ENCODE data around the gene CFAP206. TPM values are rescaled to one million over a fixed set of nuclear protein-coding genes. Genes with fewer than 3 reads are reported as not detected.

The CFAP206 gene
- total RNA-seq, 6 experiments from 2014 or later, result 0.20 TPM; not detected in 5

DNA sequence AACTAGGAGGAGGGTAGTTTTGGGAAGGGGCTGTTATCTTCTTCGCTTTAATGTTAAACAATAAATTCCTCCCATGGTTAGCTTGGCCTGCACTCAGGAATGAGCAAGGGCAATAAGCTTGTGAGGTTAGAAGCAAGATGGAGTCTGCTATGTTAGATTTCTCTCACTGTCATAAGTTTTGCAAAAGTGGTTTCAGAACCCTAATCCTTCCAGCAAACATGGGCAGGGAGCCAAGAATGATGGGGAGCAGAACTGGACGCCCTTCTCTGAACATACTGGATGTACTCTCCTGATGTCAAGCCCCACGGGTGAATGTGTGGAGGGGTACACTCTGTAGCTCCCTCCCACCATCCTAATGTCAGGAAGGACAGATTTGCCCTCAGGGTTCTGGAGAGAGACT lies 40.9 kb upstream of the CFAP206 start:
- 83% methylated on average over 1 of the region's 3 CpGs for WGBS (ENCODE audit: insufficient coverage, low coverage, low lambda C conversion rate, missing lambda C conversion rate)
- ATAC-seq (no peak), DNase-seq (no peak)
- intact Hi-C loops (cut with DNase I), result no loop called here
- no peak for TF ChIP-seq POLR2A (IDR thresholded peaks at IDR 0.05)
- TF ChIP-seq, protein P1, sequence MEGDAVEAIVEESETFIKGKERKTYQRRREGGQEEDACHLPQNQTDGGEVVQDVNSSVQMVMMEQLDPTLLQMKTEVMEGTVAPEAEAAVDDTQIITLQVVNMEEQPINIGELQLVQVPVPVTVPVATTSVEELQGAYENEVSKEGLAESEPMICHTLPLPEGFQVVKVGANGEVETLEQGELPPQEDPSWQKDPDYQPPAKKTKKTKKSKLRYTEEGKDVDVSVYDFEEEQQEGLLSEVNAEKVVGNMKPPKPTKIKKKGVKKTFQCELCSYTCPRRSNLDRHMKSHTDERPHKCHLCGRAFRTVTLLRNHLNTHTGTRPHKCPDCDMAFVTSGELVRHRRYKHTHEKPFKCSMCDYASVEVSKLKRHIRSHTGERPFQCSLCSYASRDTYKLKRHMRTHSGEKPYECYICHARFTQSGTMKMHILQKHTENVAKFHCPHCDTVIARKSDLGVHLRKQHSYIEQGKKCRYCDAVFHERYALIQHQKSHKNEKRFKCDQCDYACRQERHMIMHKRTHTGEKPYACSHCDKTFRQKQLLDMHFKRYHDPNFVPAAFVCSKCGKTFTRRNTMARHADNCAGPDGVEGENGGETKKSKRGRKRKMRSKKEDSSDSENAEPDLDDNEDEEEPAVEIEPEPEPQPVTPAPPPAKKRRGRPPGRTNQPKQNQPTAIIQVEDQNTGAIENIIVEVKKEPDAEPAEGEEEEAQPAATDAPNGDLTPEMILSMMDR (IDR thresholded peaks at IDR 0.05), result no peak
- no peaks in the 10 kb centered on the region for H3K4me1 ChIP-seq
- no peaks in the 10 kb centered on the region for H3K27me3 ChIP-seq
- no peak overlapping the region for H3K27ac ChIP-seq
- no peak overlapping the region for H3K4me3 ChIP-seq
- no peaks in the 10 kb centered on the region for H3K9me3 ChIP-seq
- H3K36me3 ChIP-seq, result no peaks in the 10 kb centered on the region

DNA sequence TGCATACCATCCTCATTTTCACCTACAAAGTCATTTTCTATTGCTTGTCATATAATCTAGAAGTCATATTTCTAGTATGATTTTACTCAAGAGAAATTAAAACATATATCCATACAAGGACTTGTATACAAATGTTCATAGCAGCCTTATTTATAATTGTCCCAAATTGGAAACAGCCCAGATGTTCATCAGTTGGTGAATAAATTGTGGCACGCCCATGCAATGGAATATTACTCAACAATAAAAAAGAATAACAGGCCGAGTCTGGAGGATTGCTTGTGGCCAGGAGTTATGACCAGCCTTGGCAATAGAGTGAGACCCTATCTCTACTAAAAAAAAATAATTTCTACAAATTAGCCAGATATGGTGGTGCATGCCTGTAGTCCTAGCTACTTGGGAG lies 34.4 kb upstream of the CFAP206 start:
- WGBS (ENCODE audit: insufficient coverage, low coverage, low lambda C conversion rate, missing lambda C conversion rate), result 97% methylated on average over 2 of the region's 2 CpGs
- ATAC-seq, result no peak
- intact Hi-C loops (cut with DNase I), result no loop called here

DNA sequence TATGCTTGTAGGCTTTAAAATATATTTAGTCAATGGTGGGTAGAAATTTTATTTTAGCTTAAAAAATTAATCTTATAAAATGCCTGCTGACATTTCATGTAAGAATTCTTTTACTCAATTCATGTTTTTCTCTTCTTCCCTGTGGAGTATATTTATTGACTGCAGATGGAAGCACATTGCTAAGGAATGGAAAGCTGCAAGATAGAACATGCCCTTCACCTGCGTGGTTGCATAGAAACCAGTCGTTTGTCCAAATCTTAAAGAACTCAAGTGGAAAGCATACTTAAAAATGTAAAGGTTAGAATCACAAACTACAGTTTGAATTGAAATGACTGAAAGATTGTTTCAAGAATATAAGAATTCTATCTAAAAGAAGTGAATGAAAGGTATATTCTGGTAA lies 32.5 kb upstream of the CFAP206 start:
- no peak for TF ChIP-seq POLR2A (IDR thresholded peaks at IDR 0.05)
- TF ChIP-seq, protein P1 (IDR thresholded peaks at IDR 0.05), result no peak
- 84% methylated on average over 2 of the region's 2 CpGs for WGBS (ENCODE audit: insufficient coverage, low coverage, low lambda C conversion rate, missing lambda C conversion rate)
- intact Hi-C loops (cut with DNase I), result no loop called here

More for the DNA sequence above, 34.4 kb upstream of the CFAP206 start:
- DNase-seq, result no peak
- Histone ChIP-seq H3K4me3 (no peak overlapping the region), H3K4me1 (no peaks in the 10 kb centered on the region), H3K36me3 (no peaks in the 10 kb centered on the region), H3K27ac (no peak overlapping the region), H3K9me3 (no peaks in the 10 kb centered on the region), H3K27me3 (no peaks in the 10 kb centered on the region)
- TF ChIP-seq POLR2A (IDR thresholded peaks at IDR 0.05), result no peak
- TF ChIP-seq, protein P1 (IDR thresholded peaks at IDR 0.05), result no peak

DNA sequence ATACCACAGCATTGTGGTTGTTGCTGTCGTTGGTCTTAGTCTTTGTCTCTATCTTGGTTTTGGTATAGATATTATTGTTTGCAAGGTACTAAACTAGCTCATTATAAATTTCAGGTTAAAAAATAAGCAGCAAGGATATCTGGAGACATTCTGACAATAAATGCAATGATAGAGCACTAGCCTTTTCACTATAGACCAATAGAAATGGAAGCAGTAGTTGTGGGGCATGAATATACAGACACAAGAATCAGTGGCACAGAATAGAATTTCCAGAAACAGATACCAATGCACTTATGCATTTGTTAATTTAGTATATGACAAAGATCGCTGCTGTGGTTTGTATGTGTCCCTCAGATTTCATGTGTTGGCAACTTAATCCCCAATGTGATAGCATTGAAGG lies 31.1 kb upstream of the CFAP206 start:
- Histone ChIP-seq H3K4me1 (no peaks in the 10 kb centered on the region), H3K27ac (no peak overlapping the region), H3K36me3 (no peaks in the 10 kb centered on the region), H3K9me3 (no peaks in the 10 kb centered on the region), H3K27me3 (no peaks in the 10 kb centered on the region), H3K4me3 (no peak overlapping the region)
- ATAC-seq (no peak), DNase-seq (no peak)
- WGBS (ENCODE audit: insufficient coverage, low coverage, low lambda C conversion rate, missing lambda C conversion rate), result 88% methylated on average over 2 of the region's 2 CpGs
- intact Hi-C loops (cut with DNase I), result no loop called here
- TF ChIP-seq, protein P1 (IDR thresholded peaks at IDR 0.05), result no peak
- no peak for TF ChIP-seq POLR2A (IDR thresholded peaks at IDR 0.05)

More for the DNA sequence above, 32.5 kb upstream of the CFAP206 start:
- DNase-seq, result no peak
- Histone ChIP-seq H3K4me1 (no peaks in the 10 kb centered on the region), H3K4me3 (no peak overlapping the region), H3K27ac (no peak overlapping the region), H3K27me3 (no peaks in the 10 kb centered on the region), H3K36me3 (no peaks in the 10 kb centered on the region), H3K9me3 (no peaks in the 10 kb centered on the region)
- ATAC-seq, result no peak

DNA sequence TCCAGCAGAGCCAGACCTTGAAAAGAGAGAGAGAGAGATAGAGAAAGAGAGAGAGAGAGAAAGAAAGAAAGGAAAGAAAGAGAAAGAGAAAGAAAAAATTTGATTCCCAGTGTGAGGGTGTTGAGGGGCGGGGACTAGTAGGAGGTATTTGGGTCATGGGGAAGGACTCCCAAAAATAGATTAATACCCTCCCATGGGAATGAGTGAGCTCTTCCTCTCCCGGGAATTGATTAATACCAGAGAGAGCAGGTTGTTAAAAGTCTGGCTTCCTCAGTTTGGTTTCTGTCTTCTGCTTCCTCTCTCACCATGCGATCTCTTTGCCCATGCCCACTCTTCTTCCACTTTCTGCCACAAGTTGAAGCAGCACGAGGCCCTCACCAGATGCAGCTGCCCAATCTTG lies 28.8 kb upstream of the CFAP206 start:
- DNase-seq (no peak), ATAC-seq (no peak)
- no peak overlapping the region for H3K27ac ChIP-seq
- H3K36me3 ChIP-seq, result no peaks in the 10 kb centered on the region
- H3K27me3 ChIP-seq, result no peaks in the 10 kb centered on the region
- H3K9me3 ChIP-seq, result no peaks in the 10 kb centered on the region
- H3K4me1 ChIP-seq, result no peaks in the 10 kb centered on the region
- intact Hi-C loops (cut with DNase I), result no loop called here
- WGBS (ENCODE audit: insufficient coverage, low coverage, low lambda C conversion rate, missing lambda C conversion rate), result 71% methylated on average over 3 of the region's 4 CpGs
- TF ChIP-seq POLR2A (IDR thresholded peaks at IDR 0.05), result no peak
- TF ChIP-seq, protein P1 (IDR thresholded peaks at IDR 0.05), result no peak
- no peak overlapping the region for H3K4me3 ChIP-seq

All from right lobe of liver (tissue), 6 donors.